Right cardiac atrium (tissue), 5 donors: ENCODE measurements around the gene GCC2. TPM values are rescaled to one million over a fixed set of nuclear protein-coding genes. Genes with fewer than 3 reads are reported as not detected.

Source experiments
- ATAC-seq, 2 donors: fragments of 200-7000 bp; cut with Tn5 transposase; one replicate each; pipeline versions ENCODE4 v1.8.0 to v1.9.1; 2020; ENCODE audit warnings: moderate library complexity in 2 of 2, mild to moderate bottlenecking in 1 of 2
- DNase-seq, 3 donors: peaks; one replicate each; pipeline ENCODE4 v3.0.0-alpha.2; 2020
- H3K27ac ChIP-seq: one replicate; pipeline ENCODE4 v1.5.1; 2013; ENCODE audit warnings: mild to moderate bottlenecking, low read length, control low read depth, moderate library complexity
- H3K27me3 ChIP-seq: one replicate; pipeline ENCODE4 v1.6.1; 2013; ENCODE audit not compliant: control insufficient read depth, insufficient read depth
- H3K4me1 ChIP-seq: one replicate; pipeline ENCODE4 v1.6.1; 2013; ENCODE audit warnings: low read length; ENCODE audit not compliant: control insufficient read depth, insufficient read depth
- H3K4me3 ChIP-seq: one replicate; pipeline ENCODE4 v1.5.1; 2013; ENCODE audit warnings: low read length, control low read depth
- H3K9me3 ChIP-seq: one replicate; pipeline ENCODE4 v1.6.1; 2013; ENCODE audit warnings: low read length; ENCODE audit not compliant: control insufficient read depth
- WGBS: extraction: QIAGEN DNeasy Blood & Tissue Kit; methylation state at CpG from one replicate; pipeline ENCODE4 v1.1.7; 2013; 5-methylcytosine and 5-hydroxymethylcytosine counted together
- intact Hi-C, 4 donors: fragments of 100-400 bp; cut with DNase I; formaldehyde crosslinking; loops; one replicate each; pipeline versions ENCODE4 v1.11.0 to v1.14.0; 2022 to 2023
- polyA plus RNA-seq: library from polyadenylated mRNA; stranded (reverse); fragments of 200-250 nt; gene quantifications from one replicate; pipeline ENCODE4 v1.2.3, GENCODE V29; 2013
- total RNA-seq, 4 donors: library from RNA; stranded (reverse); fragmentation: NEBNext Ultra II Directional; extraction: Animal tissue kit (Norgen Biotek cat#: 25700); gene quantifications; one replicate each; pipeline ENCODE4 v1.2.1, GENCODE V29; 2021
- donor health status: healthy with polysubstance abuse.
- donor health status: DM: no; HTN: yes; CAD: no.
- donor health status: DM: no; HTN: no; CAD: no.
- donor health status: DM: no; HTN: yes; CAD: no; lungs with severe emphysema.
- donor health status: DM: yes; HTN: yes; CAD: no.

Gene GCC2
- total and polyA plus RNA-seq, 5 donors, result 6.5 to 32.5 (median 25.2) TPM

DNA sequence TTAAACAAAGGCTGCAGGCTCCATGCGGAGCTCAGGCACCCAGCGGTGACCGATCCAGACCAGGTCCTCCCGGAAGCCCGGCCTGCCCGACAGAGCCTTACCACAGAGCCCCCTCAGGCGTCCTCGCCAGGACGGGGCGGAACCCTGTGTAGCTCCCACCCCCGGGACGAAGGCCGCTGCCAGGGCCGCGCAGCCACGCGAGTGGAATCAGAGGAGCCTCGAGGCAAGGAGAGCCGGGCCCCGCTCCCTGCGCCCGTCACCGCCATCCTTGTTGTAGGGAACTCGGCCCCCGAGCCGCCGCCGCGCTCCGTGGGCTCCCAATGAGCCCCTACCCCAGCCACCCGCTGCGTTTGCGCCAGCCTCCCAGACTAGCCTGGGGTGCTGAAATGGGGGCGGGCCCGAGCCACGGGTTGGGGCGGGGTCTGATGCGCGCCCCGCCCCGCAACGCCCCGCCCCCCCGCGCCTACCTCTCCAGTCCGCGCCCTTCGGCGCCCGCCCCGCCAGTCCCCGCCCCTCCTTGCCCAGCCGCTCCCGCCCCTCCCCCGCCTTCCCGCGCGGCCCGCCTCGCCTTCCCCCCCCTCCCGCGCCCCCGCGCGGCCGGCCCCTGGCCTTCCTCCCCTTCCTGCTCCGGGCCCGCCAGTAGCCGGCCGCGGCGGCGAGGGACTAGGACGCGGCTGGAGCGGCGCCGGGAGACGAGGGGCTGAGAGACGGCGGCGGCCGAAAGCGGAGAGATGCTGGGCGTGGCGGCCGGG is 85.0 kb downstream of the GCC2 start, which contains the start of gene LIMS1:
Gene LIMS1 (plus strand): TSS at position 639 of the 752 bp plus-strand sequence. CDS start 93 bp downstream, at position 732.
- DNase-seq (peak; percentile 93 to 97 (median 97)), ATAC-seq (peak; percentile 97 to 98)
- intact Hi-C loops, result loop anchor here in 1 of 4 donors (10.0 kb wide), 1 partner anchor 51 kb away; no protein-coding TSS in a partner anchor
- Histone ChIP-seq H3K4me3 (peak within 1 kb of the TSS; percentile 99), H3K27ac (peak within 1 kb of the TSS; percentile 90), H3K27me3 (no peaks in the 10 kb centered on the region), H3K4me1 (peaks cover 3% of the 10 kb centered on the region), H3K9me3 (no peaks in the 10 kb centered on the region)
- WGBS, result under 1% methylated on average over 87 of the region's 87 CpGs

- peak in 1 of 2 donors; percentile 4 for ATAC-seq
- H3K27me3 ChIP-seq, result no peaks in the 10 kb centered on the region
- H3K4me3 ChIP-seq, result peak overlapping the region; percentile 99
- under 1% methylated on average over 57 of the region's 57 CpGs for WGBS
- peak; percentile 42 to 80 (median 78) for DNase-seq
- H3K27ac ChIP-seq, result peak overlapping the region; percentile 90
- intact Hi-C loops, result loop anchor here in 3 of 4 donors (5.0 to 10.0 kb wide), 3 partner anchors 43 to 50 kb away; no protein-coding TSS in a partner anchor
- peaks cover 3% of the 10 kb centered on the region for H3K4me1 ChIP-seq
- H3K9me3 ChIP-seq, result no peaks in the 10 kb centered on the region
These were observed 85.8 kb downstream of the GCC2 start for GRCh38 chr2:108534584-108535356.

GRCh38 chr2:108535357-108535631 is 86.3 kb downstream of the GCC2 start:
- ATAC-seq (no peak), DNase-seq (no peak)
- Histone ChIP-seq H3K27me3 (no peaks in the 10 kb centered on the region), H3K9me3 (no peaks in the 10 kb centered on the region), H3K4me3 (peak overlapping the region; percentile 99), H3K4me1 (peaks cover 3% of the 10 kb centered on the region), H3K27ac (no peak overlapping the region)
- intact Hi-C loops, result loop anchor here in 3 of 4 donors (5.0 to 10.0 kb wide), 3 partner anchors 42 to 50 kb away; no protein-coding TSS in a partner anchor
- 18% methylated on average over 9 of the region's 9 CpGs for WGBS

GRCh38 chr2:108536133-108536780 is 87.3 kb downstream of the GCC2 start:
- no peak overlapping the region for H3K27ac ChIP-seq
- H3K9me3 ChIP-seq, result no peaks in the 10 kb centered on the region
- intact Hi-C loops, result loop anchor here in 3 of 4 donors (5.0 to 10.0 kb wide), 3 partner anchors 41 to 49 kb away; no protein-coding TSS in a partner anchor
- no peak for ATAC-seq
- DNase-seq, result no peak
- WGBS, result 90% methylated on average over 7 of the region's 7 CpGs
- H3K4me3 ChIP-seq, result no peak overlapping the region
- H3K4me1 ChIP-seq, result peaks cover 6% of the 10 kb centered on the region
- H3K27me3 ChIP-seq, result no peaks in the 10 kb centered on the region

DNA sequence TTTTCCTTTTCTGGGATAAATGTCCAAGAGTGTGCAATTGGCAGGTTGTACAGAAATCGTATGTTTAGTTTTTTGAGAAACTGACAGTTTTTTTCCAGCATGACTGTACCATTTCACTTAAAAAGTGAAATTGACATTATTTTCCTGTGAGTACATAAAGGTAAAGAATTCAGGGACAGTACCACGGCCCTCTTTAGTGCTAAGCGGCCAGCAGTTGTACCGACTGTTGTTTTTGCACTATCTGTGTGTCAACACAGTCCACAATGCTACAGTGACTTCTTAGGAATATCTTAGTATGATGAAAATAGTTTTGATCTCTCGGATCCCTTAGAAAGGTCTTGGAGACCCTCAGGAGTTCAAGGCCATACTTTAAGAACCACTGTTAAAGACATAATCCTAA is 87.9 kb downstream of the GCC2 start:
- Histone ChIP-seq H3K4me1 (peaks cover 10% of the 10 kb centered on the region), H3K9me3 (no peaks in the 10 kb centered on the region), H3K4me3 (no peak overlapping the region), H3K27me3 (no peaks in the 10 kb centered on the region), H3K27ac (no peak overlapping the region)
- intact Hi-C loops, result loop anchor here in 3 of 4 donors (5.0 to 10.0 kb wide), 3 partner anchors 40 to 48 kb away; no protein-coding TSS in a partner anchor
- DNase-seq (no peak), ATAC-seq (no peak)
- 92% methylated on average over 5 of the region's 5 CpGs for WGBS

DNA sequence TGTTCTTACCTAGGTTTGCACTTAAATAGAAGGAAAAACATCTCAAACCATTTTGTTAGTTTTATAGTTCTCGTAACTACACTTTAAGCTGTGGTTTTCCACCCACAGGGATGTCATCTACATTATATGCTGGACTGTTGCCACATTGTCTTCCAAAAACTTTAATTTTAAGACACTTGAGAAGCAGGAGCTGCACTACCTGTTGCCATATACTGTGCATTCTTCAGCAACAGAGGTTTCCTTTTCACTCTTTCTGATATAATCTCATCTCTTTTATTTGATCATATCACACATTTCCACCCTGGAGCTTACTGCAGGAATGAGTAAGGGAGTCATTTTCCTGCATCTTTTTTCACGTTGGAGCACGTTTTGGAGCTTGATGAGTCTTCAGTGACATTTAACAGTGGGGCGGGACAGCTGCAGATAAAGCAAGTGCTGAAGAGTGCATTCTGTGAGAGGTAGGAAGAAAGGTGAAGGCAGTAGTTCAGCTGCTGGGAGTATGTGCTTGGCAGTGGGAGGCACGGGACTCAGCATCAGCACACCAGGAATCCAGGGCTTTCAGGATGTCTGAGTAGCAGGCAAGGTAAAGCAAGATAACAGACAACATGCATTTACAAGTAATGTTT is 89.1 kb downstream of the GCC2 start:
- ATAC-seq (no peak), DNase-seq (no peak)
- intact Hi-C loops, result loop anchor here in 3 of 4 donors (5.0 to 10.0 kb wide), 3 partner anchors 39 to 47 kb away; no protein-coding TSS in a partner anchor
- WGBS, result 60% methylated on average over 5 of the region's 5 CpGs
- Histone ChIP-seq H3K27ac (no peak overlapping the region), H3K9me3 (no peaks in the 10 kb centered on the region), H3K27me3 (no peaks in the 10 kb centered on the region), H3K4me3 (no peak overlapping the region), H3K4me1 (peaks cover 10% of the 10 kb centered on the region)

DNA sequence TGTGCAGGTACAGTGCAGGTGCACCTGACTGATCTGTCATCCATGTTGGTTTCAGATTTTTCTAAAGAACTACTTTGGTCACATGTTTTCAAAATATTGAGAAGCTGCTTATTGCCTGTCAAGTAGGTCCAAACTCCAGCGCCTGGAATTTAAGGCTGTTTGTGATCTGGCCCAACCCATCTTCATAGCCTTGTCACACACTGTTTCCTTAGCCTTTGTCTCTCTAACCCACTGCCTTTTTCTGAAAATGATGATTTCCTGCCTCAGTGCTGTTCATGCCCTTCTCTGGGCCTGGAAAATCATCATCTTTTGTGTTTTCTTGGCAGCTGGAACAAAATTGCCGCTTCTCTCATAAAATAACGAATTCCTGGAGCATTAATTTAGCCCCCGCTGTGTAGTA is 92.4 kb downstream of the GCC2 start:
- 56% methylated on average over 4 of the region's 4 CpGs for WGBS
- Histone ChIP-seq H3K27ac (peak overlapping the region; percentile 37), H3K9me3 (no peaks in the 10 kb centered on the region), H3K27me3 (no peaks in the 10 kb centered on the region), H3K4me1 (peaks cover 7% of the 10 kb centered on the region), H3K4me3 (no peak overlapping the region)
- peak in 1 of 2 donors; percentile 40 for ATAC-seq
- DNase-seq, result no peak
- intact Hi-C loops, result no loop called here

GRCh38 chr2:108542071-108542470 is 93.1 kb downstream of the GCC2 start:
- Histone ChIP-seq H3K4me3 (no peak overlapping the region), H3K27me3 (no peaks in the 10 kb centered on the region), H3K9me3 (no peaks in the 10 kb centered on the region), H3K27ac (no peak overlapping the region), H3K4me1 (peaks cover 7% of the 10 kb centered on the region)
- WGBS, result 34% methylated on average over 4 of the region's 4 CpGs
- ATAC-seq (no peak), DNase-seq (no peak)
- intact Hi-C loops, result no loop called here

DNA sequence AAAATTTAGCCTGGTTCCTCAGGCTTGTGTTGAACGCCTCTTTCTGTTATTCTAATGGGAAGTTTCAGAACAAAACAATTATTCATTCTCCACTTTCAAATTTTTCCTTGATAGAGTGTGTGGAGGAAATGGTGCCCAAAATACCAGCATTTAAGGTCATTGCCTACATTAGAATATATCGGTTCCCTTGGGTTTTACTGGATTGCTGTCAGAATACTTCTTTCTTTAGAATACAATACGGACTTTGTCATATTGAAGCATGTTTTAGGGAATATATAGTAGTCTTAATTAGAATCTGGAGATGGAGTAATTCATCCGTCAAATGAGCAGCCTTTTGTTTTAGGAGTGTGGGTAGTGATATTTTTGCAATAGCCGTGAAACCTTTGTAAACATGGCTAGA is 98.6 kb downstream of the GCC2 start:
- no peaks in the 10 kb centered on the region for H3K9me3 ChIP-seq
- ATAC-seq, result no peak
- peaks cover 2% of the 10 kb centered on the region for H3K4me1 ChIP-seq
- intact Hi-C loops, result no loop called here
- no peak for DNase-seq
- H3K27ac ChIP-seq, result no peak overlapping the region
- no peaks in the 10 kb centered on the region for H3K27me3 ChIP-seq
- 77% methylated on average over 5 of the region's 5 CpGs for WGBS
- H3K4me3 ChIP-seq, result no peak overlapping the region

GRCh38 chr2:108548208-108549003 is 99.4 kb downstream of the GCC2 start:
- Histone ChIP-seq H3K4me3 (no peak overlapping the region), H3K4me1 (peaks cover 5% of the 10 kb centered on the region), H3K9me3 (no peaks in the 10 kb centered on the region), H3K27ac (no peak overlapping the region), H3K27me3 (no peaks in the 10 kb centered on the region)
- intact Hi-C loops, result no loop called here
- DNase-seq (no peak), ATAC-seq (no peak)
- WGBS, result 48% methylated on average over 9 of the region's 9 CpGs
